GM11168 (cell line): ENCODE results near the gene ESRRB.
"Not testable (repeated sequence)": the region's sequence is repeated elsewhere in the genome, so short reads cannot be mapped to it uniquely, and the experiment has no call there.

Source experiments
- in situ Hi-C: fragments of 300-500 bp; cut with MboI; formaldehyde crosslinking; loops from one replicate; pipeline ENCODE4 v1.12.0; 2022; ENCODE audit warnings: low sequenced_read_pairs; ENCODE audit not compliant: unreplicated experiment

Gene ESRRB

DNA sequence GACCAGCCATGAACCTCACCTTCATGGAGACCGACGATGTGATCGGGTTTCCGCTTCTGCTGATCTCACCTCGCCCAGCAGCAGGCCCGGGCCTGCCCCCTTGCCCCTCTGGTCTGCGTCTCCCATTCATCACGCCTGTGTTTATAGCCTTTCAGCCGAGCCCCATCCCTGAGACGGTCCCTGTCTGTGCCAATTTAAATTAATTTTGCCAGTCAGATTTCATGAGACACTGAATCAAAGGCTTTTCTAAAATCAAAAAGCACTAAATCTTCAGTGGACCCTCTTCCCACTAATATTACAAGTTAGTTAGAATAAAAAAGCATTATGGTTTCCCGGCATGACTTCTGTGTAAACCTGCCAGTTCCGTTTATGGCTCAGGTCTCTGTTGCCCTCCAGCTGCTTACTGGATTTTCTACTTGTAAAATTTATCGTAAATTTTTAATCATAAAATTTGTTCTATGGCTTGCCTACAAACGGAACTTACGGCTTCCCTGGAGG lies 155.9 kb downstream of the ESRRB start:
- in situ Hi-C loops = no loop called here

DNA sequence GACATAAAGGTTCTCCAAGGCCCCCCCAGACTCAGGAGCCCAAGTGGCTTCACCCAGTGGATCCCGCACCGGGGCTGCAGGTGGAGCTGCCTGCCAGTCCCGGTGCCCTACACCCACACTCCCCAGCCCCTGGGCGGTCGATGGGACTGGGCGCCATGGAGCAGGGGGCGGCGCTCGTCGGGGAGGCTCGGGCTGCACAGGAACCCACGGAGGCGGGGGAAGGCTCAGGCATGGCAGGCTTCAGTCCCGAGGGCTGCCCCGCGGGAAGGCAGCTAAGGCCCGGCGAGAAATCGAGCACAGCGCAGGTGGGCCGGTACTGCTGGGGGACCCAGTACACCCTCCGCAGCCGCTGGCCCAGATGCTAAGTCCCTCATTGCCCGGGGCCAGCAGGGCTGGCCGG lies 160.7 kb downstream of the ESRRB start:
- in situ Hi-C loops = not testable (repeated sequence)

DNA sequence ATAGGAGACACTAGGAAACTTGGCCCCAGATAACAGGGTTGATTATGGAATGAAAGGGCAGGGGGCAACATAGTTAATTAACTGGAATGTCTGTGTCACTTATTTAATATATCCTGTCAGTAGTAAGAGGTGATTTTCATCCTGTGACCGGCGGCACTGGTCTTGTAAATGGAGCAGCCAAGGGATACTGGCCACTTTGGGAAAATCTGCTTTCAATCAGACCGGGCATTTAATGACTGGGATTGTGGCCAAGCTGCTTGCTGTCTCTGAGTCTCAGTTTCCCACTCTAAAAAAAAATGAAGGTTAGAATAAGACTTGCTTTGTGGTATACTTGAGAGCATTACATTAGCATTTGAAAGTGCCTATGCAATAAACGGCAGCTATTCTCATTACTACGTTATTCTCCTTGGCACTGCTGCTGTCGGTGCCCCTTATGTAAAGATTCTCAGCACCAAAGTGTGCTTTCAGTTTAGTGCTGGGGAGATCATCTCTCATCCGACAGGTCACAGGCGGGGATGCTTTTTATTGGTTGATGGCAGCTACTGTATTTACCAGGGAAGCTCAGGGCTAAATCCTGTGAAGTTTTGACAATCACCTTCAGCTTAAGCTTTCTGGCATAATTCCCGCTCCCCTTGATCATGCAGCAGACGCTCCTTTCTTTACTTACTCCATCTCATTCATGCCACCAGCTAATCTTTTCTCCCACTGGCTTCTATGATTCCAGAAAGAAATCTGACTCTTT lies 162.1 kb downstream of the ESRRB start:
- in situ Hi-C loops = no loop called here

DNA sequence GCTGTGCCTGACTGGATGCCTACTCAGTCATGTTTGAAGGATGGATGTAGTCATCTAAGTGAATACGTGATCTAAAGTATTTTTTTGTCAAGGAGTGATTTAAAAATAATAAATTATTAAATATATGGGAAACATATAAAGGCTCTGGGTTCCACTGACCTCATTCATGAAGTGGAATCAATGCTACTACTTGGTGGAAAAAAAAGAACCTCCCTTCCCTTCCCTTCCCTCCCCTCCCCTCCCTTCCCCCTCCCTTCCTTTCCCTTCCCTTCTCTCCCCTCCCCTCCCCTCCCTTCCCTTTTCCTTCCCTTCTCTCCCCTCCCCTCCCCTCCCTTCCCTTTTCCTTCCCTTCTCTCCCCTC lies 162.7 kb downstream of the ESRRB start:
- in situ Hi-C loops = no loop called here

DNA sequence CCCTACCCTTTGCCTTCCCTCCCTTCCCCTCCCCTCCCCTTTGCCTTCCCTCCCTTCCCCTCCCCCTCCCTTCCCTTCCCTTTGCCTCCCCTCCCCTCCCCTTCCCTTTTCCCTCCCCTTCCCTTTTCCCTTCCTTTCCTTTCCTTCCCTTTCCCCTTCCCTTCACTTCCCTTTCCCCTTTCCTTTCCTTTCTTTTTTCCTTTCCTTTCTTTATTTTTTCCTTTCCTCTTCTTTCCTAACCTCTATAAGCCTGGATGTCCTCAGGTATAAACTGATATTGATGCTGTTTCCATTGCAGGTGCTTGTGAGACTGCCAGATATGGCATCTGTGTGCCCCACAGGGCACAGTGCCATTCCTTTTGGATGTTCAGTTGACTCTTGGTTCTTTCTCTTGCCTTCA lies 163.2 kb downstream of the ESRRB start:
- in situ Hi-C loops = no loop called here

DNA sequence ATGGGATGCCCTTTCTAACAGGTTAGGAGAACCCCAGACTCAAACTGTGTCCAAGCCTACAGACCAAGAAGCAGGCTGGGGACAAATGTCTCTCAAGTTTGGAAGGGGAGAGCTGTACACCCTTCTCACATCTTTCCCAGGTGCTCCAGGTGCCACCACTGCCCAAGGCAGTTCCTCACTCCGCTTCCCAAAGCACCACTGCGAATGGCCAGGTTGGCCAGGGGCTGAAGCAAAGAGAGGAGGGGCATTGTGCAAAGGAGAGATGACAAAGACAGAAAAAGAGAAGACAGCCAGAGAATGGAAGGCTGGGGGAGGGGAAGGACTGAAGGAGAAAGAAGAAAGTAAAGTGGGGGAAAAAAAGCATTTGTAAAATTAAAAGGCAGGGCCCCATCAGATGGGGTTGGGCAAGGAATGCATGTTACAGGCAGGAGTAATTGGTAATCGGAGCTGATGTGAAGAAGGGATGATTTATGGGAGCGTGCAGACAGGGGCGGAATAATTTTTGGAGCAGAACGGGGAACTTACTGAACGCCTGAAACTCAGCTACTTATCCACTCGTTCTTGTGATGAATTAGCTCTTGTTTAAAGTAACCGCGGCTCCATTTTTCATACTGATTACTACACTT lies 165.8 kb downstream of the ESRRB start:
- in situ Hi-C loops = no loop called here

DNA sequence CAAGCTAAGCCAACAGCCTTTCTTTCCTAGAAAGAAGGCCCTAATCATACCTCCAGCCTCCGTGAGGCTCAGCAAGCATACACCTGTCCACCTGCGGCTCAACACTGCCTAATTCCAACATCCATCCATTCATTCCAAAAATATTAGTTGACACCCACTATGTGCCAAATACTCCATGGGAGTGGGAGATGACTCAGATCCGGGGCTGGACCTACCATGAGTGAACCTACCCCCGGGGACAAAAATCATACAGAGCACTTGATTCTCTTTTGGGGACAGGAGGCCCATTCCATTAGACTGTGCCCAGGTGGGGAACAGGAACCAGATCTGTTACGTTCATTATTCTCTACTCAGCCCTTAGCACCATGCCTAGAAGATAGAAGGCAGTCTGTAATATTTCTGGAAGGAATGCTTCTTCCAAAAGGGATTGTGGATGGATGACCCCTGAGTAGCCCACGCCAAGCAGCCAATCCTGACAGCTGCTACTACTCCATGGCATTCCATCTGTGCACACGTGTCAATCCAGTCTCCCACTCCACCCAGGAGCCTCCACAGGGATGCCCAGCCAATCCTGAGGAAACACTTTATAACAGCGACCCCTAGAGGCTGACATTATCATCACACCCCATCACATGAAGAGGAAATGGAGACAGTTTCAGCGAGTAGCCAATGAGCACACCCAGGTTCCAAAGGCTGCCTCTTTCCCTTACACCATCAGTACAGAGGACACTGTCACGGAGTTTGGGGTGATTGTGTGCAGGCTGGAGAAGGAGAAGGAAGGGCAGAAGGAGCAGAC lies 170.7 kb downstream of the ESRRB start:
- in situ Hi-C loops = no loop called here

DNA sequence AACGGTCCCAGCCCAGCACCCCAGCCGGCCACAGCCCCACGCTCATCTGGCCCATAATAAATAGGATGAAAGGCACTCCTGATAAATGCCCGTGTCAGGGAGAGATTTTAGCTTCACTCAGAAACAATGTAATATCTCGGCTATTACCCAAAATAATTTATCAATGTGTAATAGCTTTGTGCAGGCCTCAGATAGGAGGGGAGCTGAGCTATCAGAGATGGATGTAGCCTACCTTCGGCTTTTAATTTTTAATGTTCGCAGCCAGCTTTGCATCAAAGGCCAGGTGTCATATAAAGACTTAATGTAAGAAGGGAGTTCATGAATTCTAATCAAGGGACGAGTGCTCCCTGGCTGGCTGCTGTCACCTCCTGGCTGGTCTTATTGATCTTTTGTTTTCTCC lies 171.9 kb downstream of the ESRRB start:
- in situ Hi-C loops = no loop called here

DNA sequence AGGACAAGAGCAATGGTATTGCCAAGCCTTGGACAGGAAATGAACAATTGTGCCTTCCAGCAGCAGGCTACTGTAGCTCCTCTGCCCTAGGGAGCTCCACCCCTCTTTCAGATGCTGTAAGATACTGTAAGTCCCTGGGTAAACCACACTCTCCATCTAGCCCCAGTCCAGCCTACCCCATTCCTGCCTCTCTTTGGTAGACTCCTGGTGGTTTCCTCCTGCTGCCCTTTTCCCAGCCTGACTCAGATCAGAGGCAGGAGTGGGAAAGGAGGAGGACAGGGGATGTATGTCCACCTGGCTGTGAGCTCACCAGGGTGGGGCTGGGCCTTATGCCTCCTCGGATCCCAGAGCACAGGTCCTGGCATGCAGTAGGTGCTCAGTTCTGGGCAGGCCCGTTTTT lies 174.6 kb downstream of the ESRRB start:
- in situ Hi-C loops = no loop called here

DNA sequence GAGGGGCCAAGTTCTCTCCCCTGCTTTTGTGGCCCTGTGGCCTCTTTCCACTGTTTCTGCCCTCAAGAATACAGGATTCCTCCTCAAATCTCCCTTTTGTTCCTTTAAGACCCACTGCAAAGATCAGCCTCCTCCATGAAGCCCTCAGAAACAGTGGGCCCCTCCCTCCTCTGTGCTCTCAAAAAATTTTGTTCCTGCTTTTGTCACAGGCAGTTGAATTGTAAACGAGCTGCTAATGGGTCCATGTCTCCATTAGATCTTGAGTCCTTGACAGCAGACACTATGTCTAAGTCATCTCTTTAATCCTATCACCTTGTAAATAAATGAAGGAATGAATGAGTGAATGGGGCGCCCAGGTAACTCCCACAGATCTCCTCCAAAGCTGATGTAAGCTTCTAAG lies 175.2 kb downstream of the ESRRB start:
- in situ Hi-C loops = no loop called here
